ENCODE measurements around the gene CYP4F12.

The CYP4F12 gene

GRCh38 chr19:15672580-15673175 lies at the start of gene CYP4F12:
TSS of gene CYP4F12 (plus strand) at chr19:15673087. CDS start at chr19:15673530, 443 bp downstream.
- DNase-seq (ENCODE audit: low read depth) = peak; percentile 1

- no peak for DNase-seq (ENCODE audit: low read depth)
Measured at GRCh38 chr19:15623711-15624318, 49.1 kb upstream of the CYP4F12 start.

GRCh38 chr19:15628236-15629002 lies 44.5 kb upstream of the CYP4F12 start:
- no peak for DNase-seq (ENCODE audit: low read depth)

GRCh38 chr19:15629003-15629880 lies 43.6 kb upstream of the CYP4F12 start:
- DNase-seq (ENCODE audit: low read depth) = peak; percentile 8

GRCh38 chr19:15631817-15632216 lies 41.1 kb upstream of the CYP4F12 start:
- no peak for DNase-seq (ENCODE audit: low read depth)

GRCh38 chr19:15633082-15633835 lies 39.6 kb upstream of the CYP4F12 start:
- no peak for DNase-seq (ENCODE audit: low read depth)

GRCh38 chr19:15634105-15634504 lies 38.8 kb upstream of the CYP4F12 start:
- no peak for DNase-seq (ENCODE audit: low read depth)

GRCh38 chr19:15635016-15635805 lies 37.7 kb upstream of the CYP4F12 start:
- DNase-seq (ENCODE audit: low read depth) = no peak

GRCh38 chr19:15636026-15636425 lies 36.9 kb upstream of the CYP4F12 start:
- no peak for DNase-seq (ENCODE audit: low read depth)

- DNase-seq (ENCODE audit: low read depth) = no peak
Measured at GRCh38 chr19:15639596-15639995, 33.3 kb upstream of the CYP4F12 start.

- DNase-seq (ENCODE audit: low read depth) = no peak
Measured at GRCh38 chr19:15640294-15640903, 32.5 kb upstream of the CYP4F12 start, which contains the start of gene CYP4F3. TSS of gene CYP4F3 (plus strand) at chr19:15640897. CDS start at chr19:15641416, 519 bp downstream.

- no peak for DNase-seq (ENCODE audit: low read depth)
Measured at GRCh38 chr19:15640904-15641597, 31.8 kb upstream of the CYP4F12 start.

- DNase-seq (ENCODE audit: low read depth) = no peak
Measured at GRCh38 chr19:15641901-15642491, 30.9 kb upstream of the CYP4F12 start.

- no peak for DNase-seq (ENCODE audit: low read depth)
Measured at GRCh38 chr19:15642807-15643206, 30.1 kb upstream of the CYP4F12 start.

GRCh38 chr19:15643387-15643786 lies 29.5 kb upstream of the CYP4F12 start:
- no peak for DNase-seq (ENCODE audit: low read depth)

GRCh38 chr19:15644066-15644741 lies 28.7 kb upstream of the CYP4F12 start:
- DNase-seq (ENCODE audit: low read depth) = no peak

- no peak for DNase-seq (ENCODE audit: low read depth)
Measured at GRCh38 chr19:15644816-15645215, 28.1 kb upstream of the CYP4F12 start.

GRCh38 chr19:15649526-15649925 lies 23.4 kb upstream of the CYP4F12 start:
- DNase-seq (ENCODE audit: low read depth) = no peak

All from amniotic epithelial cell (primary cell).